Prostate gland (tissue), 2 donors: Measurements from ENCODE around the gene GPR142. TPM values are rescaled to one million over a fixed set of nuclear protein-coding genes. Genes with fewer than 3 reads are reported as not detected.

Source experiments
- DNase-seq: peaks from one replicate; pipeline ENCODE4 v3.0.0-alpha.2; 2019; ENCODE audit warnings: low spot score
- H3K27ac ChIP-seq, 2 donors: fragments of 200-600 bp; sonication (generic); 2 replicates each; pipeline ENCODE4 v1.5.1; 2017 to 2019
- H3K27me3 ChIP-seq: fragments of 200-600 bp; sonication (generic); replicated peaks from 2 replicates; pipeline ENCODE4 v1.5.1; 2019; ENCODE audit not compliant: insufficient read depth
- H3K36me3 ChIP-seq, 2 donors: fragments of 200-600 bp; sonication (generic); 1 replicate in 1 of 2; 2 replicates in 1 of 2; pipeline versions ENCODE4 v1.5.1 to v1.8.1; 2017 to 2019
- H3K4me1 ChIP-seq: fragments of 200-600 bp; sonication (generic); replicated peaks from 2 replicates; pipeline ENCODE4 v1.5.1; 2019
- H3K4me3 ChIP-seq, 2 donors: fragments of 200-600 bp; sonication (generic); 2 replicates each; pipeline ENCODE4 v1.5.1; 2017 to 2019
- H3K9me3 ChIP-seq: fragments of 200-600 bp; sonication (generic); 2 replicates; pipeline ENCODE4 v1.5.1; 2017
- CTCF ChIP-seq, 4 experiments: fragments of 200-600 bp in 2 of 4; fragments of 450-650 bp in 2 of 4; sonication (generic) in 2 of 4; IDR thresholded peaks; 1 replicate in 3 of 4; 2 replicates in 1 of 4; pipeline ENCODE4 v1.5.1; 2016 to 2019; ENCODE audit warnings: antibody characterized with exemption in 4 of 4, mild to moderate bottlenecking in 2 of 4, moderate library complexity in 2 of 4
- POLR2A ChIP-seq: fragments of 450-650 bp; IDR thresholded peaks from one replicate; pipeline ENCODE4 v1.6.1; 2016; ENCODE audit warnings: antibody characterized with exemption, mild to moderate bottlenecking
- POLR2AphosphoS5 ChIP-seq: sonication (generic); formaldehyde crosslinking; IDR thresholded peaks from one replicate; pipeline ENCODE4 v1.6.1; 2017; ENCODE audit warnings: antibody characterized with exemption
- WGBS: methylation state at CpG from one replicate; pipeline ENCODE4 v1.1.5; 2018; 5-methylcytosine and 5-hydroxymethylcytosine counted together
- intact Hi-C: fragments of 100-400 bp; cut with DNase I; formaldehyde crosslinking; loops from one replicate; pipeline ENCODE4 v1.14.2; 2022
- total RNA-seq, 2 donors: library from RNA; depleted of rRNA; stranded (reverse); fragments of >200 nt; gene quantifications; one replicate each; pipeline ENCODE4 v1.1.0, GENCODE V29; 2016

GPR142 gene
- total RNA-seq, 2 donors from 2014 or later, result 3.6 TPM; not detected in 1

- H3K27me3 ChIP-seq, result peaks cover 4% of the 10 kb centered on the region
- no peak overlapping the region for H3K27ac ChIP-seq
These were observed 23.6 kb upstream of the GPR142 start for GRCh38 chr17:74343526-74344284.

GRCh38 chr17:74344658-74345057, 22.6 kb upstream of the GPR142 start:
- intact Hi-C loops, result no loop called here
- H3K27ac ChIP-seq, result no peak overlapping the region
- no peaks in the 10 kb centered on the region for H3K9me3 ChIP-seq
- H3K27me3 ChIP-seq, result no peaks in the 10 kb centered on the region
- 89% methylated on average over 21 of the region's 21 CpGs for WGBS
- no peaks in the 10 kb centered on the region for H3K4me1 ChIP-seq
- TF ChIP-seq POLR2AphosphoS5, result no peak
- no peak for TF ChIP-seq POLR2A
- TF ChIP-seq CTCF (IDR thresholded peaks at IDR 0.05), result no peak
- DNase-seq, result no peak
- H3K4me3 ChIP-seq, result no peak overlapping the region
- no peaks in the 10 kb centered on the region for H3K36me3 ChIP-seq

More at GRCh38 chr17:74343526-74344284, 23.6 kb upstream of the GPR142 start:
- intact Hi-C loops, result no loop called here
- DNase-seq, result no peak
- H3K36me3 ChIP-seq, result no peaks in the 10 kb centered on the region
- no peak overlapping the region for H3K4me3 ChIP-seq
- no peaks in the 10 kb centered on the region for H3K9me3 ChIP-seq
- 60% methylated on average over 8 of the region's 9 CpGs for WGBS
- TF ChIP-seq CTCF (IDR thresholded peaks at IDR 0.05), result no peak
- TF ChIP-seq POLR2AphosphoS5, result no peak
- TF ChIP-seq POLR2A, result no peak
- no peaks in the 10 kb centered on the region for H3K4me1 ChIP-seq

GRCh38 chr17:74345433-74346241, 21.7 kb upstream of the GPR142 start:
- no peak for DNase-seq
- TF ChIP-seq POLR2AphosphoS5 (no peak), CTCF (IDR thresholded peaks at IDR 0.05) (no peak), POLR2A (no peak)
- WGBS, result 52% methylated on average over 13 of the region's 13 CpGs
- Histone ChIP-seq H3K4me3 (no peak overlapping the region), H3K36me3 (no peaks in the 10 kb centered on the region), H3K27me3 (no peaks in the 10 kb centered on the region), H3K4me1 (no peaks in the 10 kb centered on the region), H3K9me3 (no peaks in the 10 kb centered on the region), H3K27ac (no peak overlapping the region)
- intact Hi-C loops, result no loop called here

GRCh38 chr17:74347646-74348045, 19.7 kb upstream of the GPR142 start:
- Histone ChIP-seq H3K27me3 (peaks cover 8% of the 10 kb centered on the region), H3K9me3 (no peaks in the 10 kb centered on the region), H3K4me3 (no peak overlapping the region), H3K36me3 (no peaks in the 10 kb centered on the region), H3K4me1 (no peaks in the 10 kb centered on the region), H3K27ac (no peak overlapping the region)
- TF ChIP-seq POLR2AphosphoS5 (no peak), POLR2A (no peak), CTCF (IDR thresholded peaks at IDR 0.05) (no peak)
- DNase-seq, result no peak
- intact Hi-C loops, result no loop called here
- WGBS, result 81% methylated on average over 14 of the region's 14 CpGs
